ENCODE measurements around the gene C1orf53.

C1orf53 gene

GRCh38 chr1:197913495-197914276, 11.3 kb downstream of the C1orf53 start:
- H3K27ac ChIP-seq = no peak overlapping the region
- TF ChIP-seq ZFX (IDR thresholded peaks at IDR 0.05) (no peak), CTCF (conservative IDR thresholded peaks at IDR 0.05) (no peak)

GRCh38 chr1:197914510-197914909, 12.1 kb downstream of the C1orf53 start:
- TF ChIP-seq CTCF (conservative IDR thresholded peaks at IDR 0.05) = no peak
- TF ChIP-seq ZFX (IDR thresholded peaks at IDR 0.05) = no peak

GRCh38 chr1:197915260-197915861, 12.9 kb downstream of the C1orf53 start:
- TF ChIP-seq ZFX (IDR thresholded peaks at IDR 0.05) (no peak), CTCF (conservative IDR thresholded peaks at IDR 0.05) (no peak)
- peak overlapping the region; percentile 6 for H3K27ac ChIP-seq

More at GRCh38 chr1:197914510-197914909, 12.1 kb downstream of the C1orf53 start:
- H3K27ac ChIP-seq = no peak overlapping the region

GRCh38 chr1:197915862-197916499, 13.6 kb downstream of the C1orf53 start:
- TF ChIP-seq ZFX (IDR thresholded peaks at IDR 0.05) = no peak
- TF ChIP-seq CTCF (conservative IDR thresholded peaks at IDR 0.05) = peak; percentile 91
- H3K27ac ChIP-seq = peak overlapping the region; percentile 18; the same call in 1 of the 2 replicates

GRCh38 chr1:197916500-197916983, 14.1 kb downstream of the C1orf53 start:
- no peak for TF ChIP-seq ZFX (IDR thresholded peaks at IDR 0.05)
- peak overlapping the region; percentile 18; the same call in 1 of the 2 replicates for H3K27ac ChIP-seq

GRCh38 chr1:197917805-197918651, 15.6 kb downstream of the C1orf53 start:
- H3K27ac ChIP-seq = no peak overlapping the region
- TF ChIP-seq CTCF (conservative IDR thresholded peaks at IDR 0.05) (no peak), ZFX (IDR thresholded peaks at IDR 0.05) (no peak)

GRCh38 chr1:197918807-197919345, 16.4 kb downstream of the C1orf53 start:
- TF ChIP-seq CTCF (conservative IDR thresholded peaks at IDR 0.05) (no peak), ZFX (IDR thresholded peaks at IDR 0.05) (no peak)
- no peak overlapping the region for H3K27ac ChIP-seq

Measured in C4-2B (cell line).